ENCODE data around the gene SCPEP1.

GRCh38 chr17:56966338-56966737, 11.6 kb upstream of the SCPEP1 start:
- TF ChIP-seq, protein P1, sequence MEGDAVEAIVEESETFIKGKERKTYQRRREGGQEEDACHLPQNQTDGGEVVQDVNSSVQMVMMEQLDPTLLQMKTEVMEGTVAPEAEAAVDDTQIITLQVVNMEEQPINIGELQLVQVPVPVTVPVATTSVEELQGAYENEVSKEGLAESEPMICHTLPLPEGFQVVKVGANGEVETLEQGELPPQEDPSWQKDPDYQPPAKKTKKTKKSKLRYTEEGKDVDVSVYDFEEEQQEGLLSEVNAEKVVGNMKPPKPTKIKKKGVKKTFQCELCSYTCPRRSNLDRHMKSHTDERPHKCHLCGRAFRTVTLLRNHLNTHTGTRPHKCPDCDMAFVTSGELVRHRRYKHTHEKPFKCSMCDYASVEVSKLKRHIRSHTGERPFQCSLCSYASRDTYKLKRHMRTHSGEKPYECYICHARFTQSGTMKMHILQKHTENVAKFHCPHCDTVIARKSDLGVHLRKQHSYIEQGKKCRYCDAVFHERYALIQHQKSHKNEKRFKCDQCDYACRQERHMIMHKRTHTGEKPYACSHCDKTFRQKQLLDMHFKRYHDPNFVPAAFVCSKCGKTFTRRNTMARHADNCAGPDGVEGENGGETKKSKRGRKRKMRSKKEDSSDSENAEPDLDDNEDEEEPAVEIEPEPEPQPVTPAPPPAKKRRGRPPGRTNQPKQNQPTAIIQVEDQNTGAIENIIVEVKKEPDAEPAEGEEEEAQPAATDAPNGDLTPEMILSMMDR (IDR thresholded peaks at IDR 0.05), result no peak
- TF ChIP-seq POLR2AphosphoS5 (IDR thresholded peaks at IDR 0.05), result no peak
